GM19239 (cell line): ENCODE measurements around the gene KAT2B.

ENCODE experiments used
- DNase-seq: peaks from one replicate; pipeline ENCODE4 v3.0.0; 2011; ENCODE audit warnings: low spot score; ENCODE audit not compliant: insufficient read length
- FAIRE-seq: peaks from 2 replicates; lab custom pipeline; 2011; peaks lifted over from hg19 to GRCh38; lab: Jason Lieb, UNC

Gene KAT2B

DNA sequence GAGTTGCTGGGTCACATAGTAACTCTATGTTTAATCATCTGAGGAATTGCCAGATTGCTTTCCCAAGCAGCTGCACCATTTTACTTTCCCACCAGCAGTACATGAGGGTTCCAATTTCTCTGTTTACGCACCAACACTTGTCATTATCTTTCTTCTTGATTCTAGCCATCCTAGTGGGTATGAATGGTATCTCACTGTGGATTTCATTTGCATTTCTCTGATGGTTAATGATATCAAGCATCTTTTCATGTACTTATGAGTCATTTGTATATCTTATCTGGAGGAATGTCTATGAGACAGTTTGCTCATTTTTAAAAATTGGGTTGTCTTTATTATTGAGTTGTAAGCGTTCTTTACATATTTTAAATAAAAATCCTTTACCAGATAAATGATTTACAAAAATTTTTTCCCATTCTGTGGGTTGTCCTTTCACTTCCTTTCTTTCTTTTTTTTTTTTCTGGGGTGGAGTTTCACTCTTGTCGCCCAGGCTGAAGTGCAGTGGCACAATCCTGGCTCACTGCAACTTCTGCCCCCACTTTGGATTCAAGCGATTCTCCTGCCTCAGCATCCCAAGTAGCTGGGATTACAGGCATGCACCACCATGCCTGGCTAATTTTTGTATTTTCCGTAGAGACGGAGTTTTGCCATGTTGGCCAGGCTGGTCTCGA is 154.7 kb downstream of the KAT2B start:
- DNase-seq = no peak
- no peak for FAIRE-seq

GRCh38 chr3:20197775-20198174 is 157.5 kb downstream of the KAT2B start:
- FAIRE-seq = no peak

DNA sequence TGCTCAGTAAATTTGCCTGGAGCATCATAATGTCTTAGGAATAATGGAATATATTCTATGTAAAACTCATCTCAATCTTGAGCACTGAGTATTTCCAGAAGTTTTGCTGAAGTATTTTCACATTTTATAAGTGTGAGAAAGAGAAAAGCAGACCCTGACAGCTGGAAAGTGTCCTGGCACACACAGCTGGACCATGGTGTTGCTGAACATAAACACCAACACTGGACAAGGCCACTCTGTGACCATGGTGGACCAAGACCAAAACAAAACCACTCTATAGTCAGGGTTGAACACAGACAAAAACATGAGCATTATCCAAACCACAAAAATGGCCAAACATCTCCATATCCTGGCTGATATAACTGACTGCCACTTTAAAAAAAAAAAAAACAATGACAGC is 160.9 kb downstream of the KAT2B start:
- FAIRE-seq = no peak

More at GRCh38 chr3:20197775-20198174, 157.5 kb downstream of the KAT2B start:
- no peak for DNase-seq

More for the DNA sequence above, 160.9 kb downstream of the KAT2B start:
- DNase-seq = no peak
